NOMO-1 (cell line): ENCODE results near the gene ABCB1.
A peak's percentile ranks its signal among the peaks of the same experiment; 100 is the strongest.

ENCODE experiments used
- DNase-seq, 2 experiments: peaks; one replicate each; lab custom pipeline; 2025; ENCODE audit not compliant: unreplicated experiment in 2 of 2; lab: John Stamatoyannopoulos, UW

ABCB1 gene

DNA sequence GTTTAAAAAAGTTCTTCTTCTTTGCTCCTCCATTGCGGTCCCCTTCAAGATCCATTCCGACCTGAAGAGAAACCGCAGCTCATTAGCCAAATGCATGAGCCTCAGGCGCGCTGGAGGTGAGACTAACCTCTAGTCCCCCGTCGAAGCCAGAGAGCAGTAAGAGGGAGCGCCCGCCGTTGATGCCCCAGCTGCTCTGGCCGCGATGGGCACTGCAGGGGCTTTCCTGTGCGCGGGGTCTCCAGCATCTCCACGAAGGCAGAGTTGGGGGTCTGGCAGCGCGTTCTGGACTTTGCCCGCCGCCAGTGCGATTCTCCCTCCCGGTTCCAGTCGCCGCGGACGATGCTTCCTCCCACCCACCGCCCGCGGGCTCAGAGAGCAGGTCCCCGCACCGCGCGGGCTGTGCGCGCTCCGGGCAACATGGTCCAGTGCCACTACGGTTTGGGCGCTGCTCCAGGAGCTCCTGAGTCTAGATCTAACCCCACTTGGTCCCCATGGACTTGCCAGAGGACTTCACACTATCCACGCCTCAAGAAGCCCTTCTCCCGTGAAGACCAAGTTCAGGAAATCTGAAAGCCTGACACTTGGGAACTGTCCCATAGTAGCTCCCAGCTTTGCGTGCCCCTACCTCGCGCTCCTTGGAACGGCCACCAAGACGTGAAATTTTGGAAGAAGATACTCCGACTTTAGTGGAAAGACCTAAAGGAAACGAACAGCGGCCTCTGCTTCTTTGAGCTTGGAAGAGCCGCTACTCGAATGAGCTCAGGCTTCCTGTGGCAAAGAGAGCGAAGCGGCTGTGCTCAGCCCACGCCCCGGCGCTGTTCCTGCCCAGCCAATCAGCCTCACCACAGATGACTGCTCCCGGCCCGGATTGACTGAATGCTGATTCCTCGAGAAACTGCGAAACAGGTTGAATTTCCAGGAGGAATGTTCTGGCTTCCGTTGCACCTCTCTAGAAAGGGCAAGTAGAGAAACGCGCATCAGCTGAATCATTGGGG is at the start of gene ABCB1:
Gene ABCB1 (minus strand): TSS at position 755 of the 995 bp plus-strand sequence. CDS start 700 bp downstream, at position 55.
- DNase-seq: no peak

DNA sequence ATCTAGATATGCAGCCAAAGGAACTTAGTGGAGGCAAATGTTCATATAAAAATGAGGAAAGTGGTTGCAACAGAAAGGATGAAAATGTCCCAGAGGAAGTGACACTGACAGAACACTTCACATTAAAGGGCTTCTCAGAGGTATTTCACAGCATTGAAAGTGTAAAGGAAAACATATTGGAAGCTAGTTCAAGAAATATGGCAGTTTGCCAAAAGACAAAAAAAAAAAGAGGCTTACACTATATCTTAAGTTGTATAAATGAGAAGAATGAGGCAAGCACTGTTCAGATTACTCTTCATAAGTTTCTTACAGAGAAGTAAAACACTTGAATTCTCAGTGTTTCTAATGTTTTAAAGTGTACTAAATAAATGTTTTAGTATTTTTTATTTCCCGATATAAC is 47.6 kb upstream of the ABCB1 start:
- no peak for DNase-seq

- no peak for DNase-seq
Measured at GRCh38 chr7:87645446-87645845, 44.8 kb upstream of the ABCB1 start.

GRCh38 chr7:87635921-87636320 is 35.2 kb upstream of the ABCB1 start:
- no peak for DNase-seq

- no peak for DNase-seq
Measured at GRCh38 chr7:87628780-87629569, 28.3 kb upstream of the ABCB1 start.

DNA sequence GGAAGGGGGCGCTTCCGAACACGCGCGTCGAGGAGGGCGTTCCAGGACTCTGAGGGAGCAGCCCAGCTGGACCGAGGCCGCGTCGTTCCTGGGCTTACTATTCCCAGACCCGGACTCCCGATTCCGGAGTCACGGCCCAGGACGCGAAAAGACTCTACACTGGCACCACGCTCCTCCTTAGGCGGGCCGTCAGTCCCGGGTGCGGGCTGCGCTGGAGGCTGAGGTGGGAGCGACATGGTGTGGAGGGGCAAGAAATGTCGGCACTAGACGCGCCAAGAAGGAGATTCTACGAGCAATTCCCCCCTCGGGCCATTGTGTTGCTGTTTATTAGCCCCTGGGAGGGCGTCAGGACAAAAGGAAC is 26.9 kb upstream of the ABCB1 start:
- no peak for DNase-seq

GRCh38 chr7:87625101-87625500 is 24.4 kb upstream of the ABCB1 start:
- no peak for DNase-seq

DNA sequence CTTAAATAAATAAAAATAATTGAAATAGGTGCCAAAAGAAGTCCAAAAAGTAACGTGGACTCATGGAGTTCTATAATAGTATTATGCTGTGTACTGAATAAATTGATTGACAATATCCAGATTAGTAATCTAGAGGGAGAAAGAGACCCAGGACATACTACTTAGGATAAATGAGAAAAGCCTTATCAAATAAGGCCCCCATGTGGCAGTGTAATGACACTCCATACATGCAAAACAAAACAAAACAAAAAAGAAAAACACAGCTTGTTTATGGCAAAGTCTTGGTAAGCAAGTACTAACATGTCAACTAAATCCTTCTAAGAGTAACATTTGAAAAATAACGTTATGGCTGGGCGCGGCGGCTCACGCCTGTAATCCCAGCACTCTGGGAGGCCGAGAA is 23.9 kb upstream of the ABCB1 start:
- DNase-seq: no peak

DNA sequence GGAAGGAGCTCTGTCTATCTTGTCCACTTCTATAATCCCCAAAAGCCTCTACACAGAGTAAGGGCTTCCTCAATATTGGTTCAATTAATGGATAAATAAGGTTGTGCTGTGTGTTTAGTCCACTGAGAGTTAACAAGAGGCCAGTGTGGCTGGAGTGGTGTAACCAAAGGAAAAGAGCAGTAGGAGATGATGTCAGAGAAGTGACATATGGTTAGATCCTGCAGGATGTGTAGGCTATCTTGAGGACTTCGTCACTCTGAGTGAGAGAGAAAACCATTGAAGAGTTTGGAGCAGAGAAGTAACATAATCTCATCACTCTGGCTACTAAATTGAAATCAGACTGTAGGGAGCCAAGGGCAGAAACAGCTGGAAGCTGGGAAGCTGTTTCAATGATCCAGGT is 14.5 kb upstream of the ABCB1 start:
- no peak for DNase-seq

DNA sequence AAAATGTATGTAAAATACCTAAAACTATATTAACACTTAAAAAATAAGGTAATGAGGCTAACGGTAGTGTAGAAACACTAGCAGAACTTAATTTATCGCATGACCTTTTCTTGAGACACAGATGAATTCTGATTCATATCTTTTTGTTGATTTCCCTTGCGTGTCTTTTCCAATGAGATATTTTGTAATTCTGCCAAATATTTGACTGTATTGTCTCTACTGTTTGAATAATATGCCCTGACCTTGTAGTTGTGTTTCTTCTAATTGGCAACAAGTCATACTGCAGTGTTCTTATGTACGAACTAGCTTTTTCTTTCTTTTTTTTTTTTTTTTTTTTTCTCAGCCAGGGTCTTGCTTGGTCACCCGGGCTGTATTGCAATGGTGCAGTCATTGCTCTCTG is 9.2 kb upstream of the ABCB1 start:
- no peak for DNase-seq

- DNase-seq: no peak
Measured at GRCh38 chr7:87608431-87608830, 7.7 kb upstream of the ABCB1 start.

- DNase-seq: no peak
Measured at GRCh38 chr7:87604264-87604663, 3.6 kb upstream of the ABCB1 start.

DNA sequence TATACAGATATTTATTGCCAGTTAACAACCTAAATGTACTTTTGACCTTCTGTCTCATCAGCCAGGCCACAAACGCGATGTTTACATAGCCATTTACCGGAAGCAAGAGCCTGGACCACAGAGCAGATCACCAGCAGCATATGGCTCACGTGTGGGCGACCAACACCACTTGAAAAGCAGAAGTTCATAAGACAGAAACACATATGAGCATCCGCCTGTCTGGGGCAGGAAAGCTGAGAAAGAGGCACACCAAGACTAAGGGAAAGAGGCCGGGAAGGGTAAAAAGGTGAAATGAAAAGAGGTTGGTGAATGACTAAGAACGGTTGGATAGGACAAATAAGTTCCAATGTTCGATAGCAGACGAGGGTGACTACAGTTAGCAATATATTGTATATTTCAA is 1.3 kb downstream of the ABCB1 start:
- peak; percentile 36 to 78 for DNase-seq

DNA sequence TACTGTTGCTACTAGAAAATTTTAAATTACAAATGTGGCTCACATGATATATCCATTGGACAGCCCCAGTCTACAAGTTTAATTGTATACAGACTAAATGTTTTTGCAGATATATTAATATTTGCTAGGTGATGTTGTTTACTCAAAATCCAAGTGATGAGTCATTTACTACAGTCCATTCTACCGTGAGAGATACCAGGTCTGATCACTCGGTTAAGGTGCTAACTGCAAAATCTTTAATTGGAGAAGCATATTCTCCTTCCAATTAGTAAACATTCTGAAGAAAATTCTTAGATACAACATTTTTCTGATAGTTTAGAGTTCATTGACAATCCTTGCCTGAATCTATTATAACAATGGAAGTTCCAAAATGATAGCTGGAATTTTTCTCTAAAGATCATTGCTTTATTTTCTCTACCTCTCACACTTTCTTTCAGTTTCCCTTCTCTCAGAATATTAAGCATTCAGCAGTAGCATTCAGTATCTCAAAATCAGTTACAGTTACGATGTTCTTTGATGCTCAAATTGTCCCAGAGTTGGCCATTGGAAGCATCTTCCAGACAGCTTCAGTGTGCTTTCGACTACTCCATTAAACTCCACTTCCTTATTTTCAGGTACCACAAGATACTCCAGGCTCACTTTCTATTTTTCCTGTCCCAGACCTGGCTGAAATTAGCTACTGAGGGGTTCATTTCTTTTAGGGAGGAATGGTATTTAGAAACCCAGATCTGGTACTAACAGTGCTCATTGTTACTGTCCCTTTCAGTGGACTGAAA is 2.3 kb downstream of the ABCB1 start:
- no peak for DNase-seq

- no peak for DNase-seq
Measured at GRCh38 chr7:87596696-87597095, 4.0 kb downstream of the ABCB1 start.

GRCh38 chr7:87596136-87596535 is 4.5 kb downstream of the ABCB1 start:
- no peak for DNase-seq

- no peak for DNase-seq
Measured at GRCh38 chr7:87592300-87592699, 8.4 kb downstream of the ABCB1 start.

DNA sequence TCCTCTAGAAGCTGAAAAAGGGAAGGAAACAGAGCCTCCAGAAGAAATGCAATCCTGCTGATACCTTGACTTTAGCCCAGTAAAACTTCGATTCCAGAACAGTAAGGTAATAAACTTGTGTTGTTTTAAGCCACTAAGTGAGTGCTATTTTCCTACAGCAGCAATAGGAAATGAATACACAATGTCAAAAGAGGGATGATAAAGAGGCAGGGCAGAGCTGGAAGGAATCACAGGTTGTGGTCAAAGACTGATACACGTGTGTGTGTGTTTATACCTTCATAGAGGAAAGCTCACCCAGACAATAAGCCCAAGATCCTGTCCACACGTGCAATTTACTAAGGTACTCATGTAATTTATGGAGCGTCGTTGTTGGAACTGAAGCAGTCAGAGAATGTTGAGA is 9.5 kb downstream of the ABCB1 start:
- DNase-seq: no peak

DNA sequence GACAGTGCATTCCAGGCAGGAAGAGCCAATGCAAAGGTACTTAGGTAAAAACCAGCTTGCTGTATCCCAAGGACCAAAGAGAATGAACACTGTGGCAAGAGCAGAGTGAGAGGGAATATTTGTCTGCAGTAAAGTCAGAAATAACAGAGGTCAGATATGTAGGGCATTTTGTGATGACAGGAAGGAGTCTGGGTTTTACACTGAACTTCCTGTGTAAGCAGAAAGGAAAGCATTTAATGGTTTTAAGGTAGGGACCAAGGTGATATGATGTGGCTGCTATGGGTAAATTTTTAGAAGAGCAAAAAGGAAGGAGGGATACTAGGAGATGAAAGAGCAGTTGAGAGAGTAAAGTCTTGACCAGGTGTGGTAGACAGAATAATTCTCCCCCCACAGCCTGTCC is 10.1 kb downstream of the ABCB1 start:
- no peak for DNase-seq

DNA sequence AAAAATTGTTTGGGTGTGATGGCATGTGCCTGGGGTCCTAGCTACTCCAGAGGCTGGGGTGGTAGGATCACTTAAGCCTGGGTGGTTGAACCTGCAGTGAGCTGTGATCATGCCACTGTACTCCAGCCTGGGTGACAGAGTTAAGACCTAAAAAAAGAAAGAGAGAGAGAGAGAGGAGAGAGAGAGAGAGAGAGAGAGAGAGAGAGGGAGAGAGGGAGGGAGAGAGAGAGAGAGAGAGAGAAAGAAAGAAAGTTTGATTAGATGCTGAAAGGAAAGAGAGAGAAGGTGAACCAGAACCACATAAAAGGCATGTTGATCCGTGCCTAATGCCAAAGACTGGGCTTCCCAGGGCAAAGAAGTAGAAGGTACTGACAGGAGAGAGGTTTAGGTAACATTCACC is 11.1 kb downstream of the ABCB1 start:
- DNase-seq: no peak

GRCh38 chr7:87581723-87582122 is 19.0 kb downstream of the ABCB1 start:
- DNase-seq: no peak
